ENCODE results near the gene WNT6. TPM values are rescaled to one million over a fixed set of nuclear protein-coding genes. Genes with fewer than 3 reads are reported as not detected.

Gene WNT6
- total RNA-seq, 2 experiments from 2014 or later = not detected

DNA sequence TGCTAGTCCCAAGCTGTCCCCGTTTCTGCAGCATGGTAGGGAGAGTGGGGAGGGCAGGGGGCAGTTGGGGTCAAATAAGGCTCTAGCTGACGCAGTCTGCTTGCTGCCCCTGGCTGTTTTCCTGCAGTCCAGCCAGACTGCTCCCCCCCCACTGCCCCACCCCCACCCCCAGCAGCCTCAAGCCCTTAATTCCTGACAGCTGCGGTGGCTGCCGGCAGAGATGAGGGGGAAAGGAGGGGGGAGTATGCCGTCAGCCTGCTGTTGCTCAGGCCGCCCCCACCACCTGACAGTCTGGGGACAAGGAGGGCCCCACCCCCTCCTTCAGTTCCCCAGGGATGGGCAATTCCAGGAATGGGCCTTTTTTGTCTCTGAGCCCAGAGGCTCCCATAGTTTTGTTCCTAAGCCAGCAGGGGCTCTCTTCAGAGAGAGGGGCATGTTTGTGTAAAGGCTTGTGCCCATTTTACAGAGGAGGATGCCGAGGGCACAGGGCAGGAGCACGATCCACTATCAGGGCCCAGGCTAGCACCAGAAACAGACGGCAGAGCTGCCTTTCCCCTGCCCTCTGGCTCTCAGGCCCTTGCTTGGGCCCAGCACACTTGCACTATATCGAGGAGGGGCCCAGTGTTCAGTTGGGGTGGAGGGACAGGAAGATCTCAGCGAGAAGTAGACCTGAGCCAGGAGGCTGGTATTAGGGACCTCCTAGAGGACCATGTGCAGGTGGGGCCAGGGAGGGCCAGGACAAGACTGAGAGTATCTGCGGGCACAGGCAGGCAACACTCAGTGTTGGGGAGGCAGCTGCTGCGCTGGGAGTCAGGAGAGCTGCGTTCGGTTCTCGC, 19.5 kb downstream of the WNT6 start:
- no peak overlapping the region for H3K27ac Mint-ChIP-seq
- peaks cover 15% of the 10 kb centered on the region for H3K4me1 Mint-ChIP-seq
- DNase-seq (no peak), ATAC-seq (no peak)
- H3K9me3 Mint-ChIP-seq (ENCODE audit: low read depth) = no peaks in the 10 kb centered on the region
- no peaks in the 10 kb centered on the region for H3K36me3 Mint-ChIP-seq
- H3K4me3 Mint-ChIP-seq = no peak overlapping the region
- CTCF ChIA-PET = interaction anchor here (0.6 to 22.1 kb wide), 5 partner anchors 10 to 101 kb away, joined by 3 to 735 read pairs (median 3); no protein-coding TSS in a partner anchor
- H3K27me3 Mint-ChIP-seq = peaks cover 75% of the 10 kb centered on the region

DNA sequence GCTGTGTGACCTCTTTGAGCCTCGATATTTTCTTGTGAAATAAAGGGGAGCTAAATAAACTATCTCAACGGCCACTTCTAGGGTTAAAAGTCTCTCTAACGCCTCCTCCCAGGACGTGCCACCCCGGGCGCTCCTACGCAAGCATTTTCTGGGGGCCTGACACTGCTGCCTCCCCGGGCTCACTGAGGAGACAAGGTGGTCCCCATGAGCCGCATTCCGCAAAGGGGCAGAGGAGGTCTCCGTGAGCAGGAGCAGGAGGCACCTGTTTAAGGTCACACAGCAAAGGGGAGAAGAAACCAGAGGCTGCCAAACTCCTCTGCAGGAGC, 20.1 kb downstream of the WNT6 start:
- CTCF ChIA-PET = interaction anchor here (1.3 to 22.1 kb wide), 3 partner anchors 10 to 32 kb away, joined by 3 to 735 read pairs (median 4); no protein-coding TSS in a partner anchor
- no peak for DNase-seq
- no peak for ATAC-seq
- Mint-ChIP-seq H3K4me1 (peaks cover 15% of the 10 kb centered on the region), H3K36me3 (no peaks in the 10 kb centered on the region), H3K27me3 (peaks cover 75% of the 10 kb centered on the region), H3K9me3 (ENCODE audit: low read depth) (no peaks in the 10 kb centered on the region), H3K4me3 (no peak overlapping the region), H3K27ac (no peak overlapping the region)

DNA sequence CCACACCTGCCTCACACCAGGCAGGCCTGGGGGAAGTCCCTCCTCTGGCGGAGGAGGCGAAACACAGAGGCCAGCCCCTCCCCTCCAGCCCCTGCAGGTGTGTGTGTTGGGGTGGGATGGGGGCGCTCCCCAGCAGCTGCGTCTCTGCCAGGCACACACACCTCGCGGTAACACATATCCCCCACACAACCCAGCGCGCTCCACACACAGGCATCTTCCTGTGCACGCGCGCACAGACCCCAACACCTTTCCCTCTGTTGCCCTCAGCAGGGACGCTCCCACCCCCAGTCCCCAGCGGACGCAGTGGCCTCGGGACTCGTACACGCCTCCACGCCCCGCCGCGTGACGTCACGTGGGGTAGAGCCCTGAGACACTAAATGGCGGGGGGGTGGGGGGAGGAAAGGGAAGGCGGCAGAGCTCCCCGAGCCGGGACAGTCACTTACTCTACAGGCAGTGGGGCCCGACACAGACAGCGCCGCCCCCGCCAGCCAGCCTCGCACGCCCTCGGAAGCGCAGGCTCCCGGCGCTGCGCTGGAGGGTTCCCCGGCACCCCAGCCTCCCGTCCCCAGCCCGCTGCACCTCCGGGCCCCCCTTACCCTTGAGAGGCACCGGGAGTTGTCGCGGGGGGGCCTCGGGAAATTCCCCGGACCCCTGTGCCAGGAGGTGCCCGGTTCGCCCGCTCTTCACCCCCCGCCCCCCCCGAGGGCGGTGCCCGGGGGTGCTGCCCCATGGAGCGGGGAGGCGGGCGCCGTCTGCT, 20.7 kb downstream of the WNT6 start, which contains the start of gene WNT10A:
TSS of gene WNT10A (plus strand) at position 751 of the 757 bp plus-strand sequence. CDS start 144 bp downstream, outside the sequence.
- Mint-ChIP-seq H3K9me3 (ENCODE audit: low read depth) (no peaks in the 10 kb centered on the region), H3K4me3 (peak within 1 kb of the TSS; percentile 38), H3K36me3 (no peaks in the 10 kb centered on the region), H3K4me1 (peaks cover 15% of the 10 kb centered on the region), H3K27me3 (peaks cover 76% of the 10 kb centered on the region), H3K27ac (no peak within 1 kb of the TSS)
- DNase-seq (peak; percentile 52), ATAC-seq (peak; percentile 66)
- CTCF ChIA-PET = interaction anchor here (0.7 to 22.1 kb wide), 4 partner anchors 17 to 286 kb away, joined by 3 to 735 read pairs (median 4); partner anchors contain the start of gene TTLL4

DNA sequence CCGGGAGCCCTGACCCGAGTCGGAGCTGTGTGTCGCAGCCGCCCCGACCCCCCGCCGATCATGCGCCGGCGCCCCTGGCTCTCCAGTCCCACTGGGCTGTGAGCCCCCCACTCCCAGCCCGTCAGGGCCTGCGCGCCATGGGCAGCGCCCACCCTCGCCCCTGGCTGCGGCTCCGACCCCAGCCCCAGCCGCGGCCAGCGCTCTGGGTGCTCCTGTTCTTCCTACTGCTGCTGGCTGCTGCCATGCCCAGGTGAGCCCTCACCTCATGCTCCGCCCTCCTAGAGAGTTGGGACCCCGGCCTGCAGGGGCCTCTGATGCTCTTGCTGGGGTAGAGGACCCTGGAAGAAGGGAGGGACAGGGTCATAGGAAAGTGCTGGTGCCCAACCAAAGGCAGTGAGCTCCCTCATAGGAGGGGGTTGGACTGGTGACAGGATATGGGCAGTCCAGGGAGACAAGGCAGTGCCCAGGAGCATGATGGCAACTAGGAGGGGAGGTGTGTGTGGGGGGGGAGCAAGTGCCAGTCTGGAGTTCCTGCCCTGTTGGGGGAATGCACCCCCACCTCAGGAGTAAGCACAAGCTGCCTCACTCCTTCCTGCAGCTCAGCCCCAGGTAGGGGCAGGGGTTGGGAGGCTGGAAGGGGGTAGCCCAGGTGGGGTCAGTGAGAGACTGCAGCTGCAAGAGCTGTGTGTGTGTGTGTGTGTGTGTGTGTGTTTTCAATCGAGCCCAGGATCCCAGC, 21.4 kb downstream of the WNT6 start:
- Mint-ChIP-seq H3K27ac (no peak overlapping the region), H3K27me3 (peaks cover 74% of the 10 kb centered on the region)

DNA sequence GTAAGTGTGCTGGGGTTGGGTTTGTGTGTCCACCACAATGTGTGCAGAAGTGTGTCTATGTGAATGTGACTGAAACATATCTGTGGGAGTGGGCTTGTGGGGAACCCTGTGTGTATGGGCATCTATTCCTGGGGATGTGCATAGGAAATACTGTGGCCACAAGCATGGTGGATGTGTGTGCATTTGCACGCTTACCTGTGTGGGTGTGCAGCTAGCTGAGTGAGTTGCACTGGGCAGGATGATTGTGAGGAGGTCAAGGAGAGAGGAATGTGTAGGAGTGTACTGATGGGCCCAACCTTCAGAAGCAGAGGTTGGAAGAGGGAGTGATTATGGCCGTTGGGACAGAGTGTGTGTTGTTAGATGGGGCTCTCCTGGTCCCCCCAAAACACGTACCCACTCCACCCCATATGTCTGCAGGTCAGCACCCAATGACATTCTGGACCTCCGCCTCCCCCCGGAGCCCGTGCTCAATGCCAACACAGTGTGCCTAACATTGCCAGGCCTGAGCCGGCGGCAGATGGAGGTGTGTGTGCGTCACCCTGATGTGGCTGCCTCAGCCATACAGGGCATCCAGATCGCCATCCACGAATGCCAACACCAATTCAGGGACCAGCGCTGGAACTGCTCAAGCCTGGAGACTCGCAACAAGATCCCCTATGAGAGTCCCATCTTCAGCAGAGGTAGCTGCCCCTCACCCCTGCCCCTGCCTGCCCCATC, 22.3 kb downstream of the WNT6 start:
- CTCF ChIA-PET = interaction anchor here (0.7 to 22.1 kb wide), 3 partner anchors 10 to 30 kb away, joined by 3 to 735 read pairs (median 3); no protein-coding TSS in a partner anchor
- Mint-ChIP-seq H3K27me3 (peaks cover 67% of the 10 kb centered on the region), H3K36me3 (no peaks in the 10 kb centered on the region), H3K4me1 (peaks cover 15% of the 10 kb centered on the region), H3K27ac (no peak overlapping the region), H3K4me3 (no peak overlapping the region), H3K9me3 (ENCODE audit: low read depth) (no peaks in the 10 kb centered on the region)
- ATAC-seq = no peak
- no peak for DNase-seq

More for the DNA sequence above, 21.4 kb downstream of the WNT6 start:
- Mint-ChIP-seq H3K4me3 (no peak overlapping the region), H3K36me3 (no peaks in the 10 kb centered on the region), H3K9me3 (ENCODE audit: low read depth) (no peaks in the 10 kb centered on the region), H3K4me1 (peaks cover 15% of the 10 kb centered on the region)
- CTCF ChIA-PET = interaction anchor here (0.7 to 22.1 kb wide), 5 partner anchors 16 to 286 kb away, joined by 3 to 735 read pairs (median 3); partner anchors contain the start of gene TTLL4
- no peak for DNase-seq
- no peak for ATAC-seq

DNA sequence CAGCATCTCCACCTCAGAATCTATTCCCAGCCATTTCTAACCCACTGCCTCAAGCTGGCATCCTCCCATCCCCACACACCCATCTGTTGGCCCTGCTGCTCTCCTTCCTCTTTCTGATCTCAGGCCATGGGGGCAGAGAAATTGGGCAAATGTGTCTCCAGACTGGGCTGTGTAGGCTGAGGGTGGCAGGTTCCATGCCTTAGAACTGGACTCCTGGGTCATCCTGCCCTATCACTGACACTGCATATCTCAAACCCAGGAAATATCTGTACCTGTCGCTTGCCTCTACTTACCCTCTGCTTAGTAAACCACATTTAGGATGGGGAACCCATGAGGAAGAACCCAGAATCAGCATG, 22.8 kb downstream of the WNT6 start:
- CTCF ChIA-PET = interaction anchor here (0.7 to 22.1 kb wide), 3 partner anchors 11 to 30 kb away, joined by 3 to 735 read pairs (median 3); no protein-coding TSS in a partner anchor
- Mint-ChIP-seq H3K27me3 (peaks cover 66% of the 10 kb centered on the region), H3K36me3 (no peaks in the 10 kb centered on the region), H3K27ac (no peak overlapping the region), H3K4me1 (peaks cover 15% of the 10 kb centered on the region), H3K4me3 (no peak overlapping the region), H3K9me3 (ENCODE audit: low read depth) (no peaks in the 10 kb centered on the region)
- ATAC-seq = no peak
- no peak for DNase-seq

DNA sequence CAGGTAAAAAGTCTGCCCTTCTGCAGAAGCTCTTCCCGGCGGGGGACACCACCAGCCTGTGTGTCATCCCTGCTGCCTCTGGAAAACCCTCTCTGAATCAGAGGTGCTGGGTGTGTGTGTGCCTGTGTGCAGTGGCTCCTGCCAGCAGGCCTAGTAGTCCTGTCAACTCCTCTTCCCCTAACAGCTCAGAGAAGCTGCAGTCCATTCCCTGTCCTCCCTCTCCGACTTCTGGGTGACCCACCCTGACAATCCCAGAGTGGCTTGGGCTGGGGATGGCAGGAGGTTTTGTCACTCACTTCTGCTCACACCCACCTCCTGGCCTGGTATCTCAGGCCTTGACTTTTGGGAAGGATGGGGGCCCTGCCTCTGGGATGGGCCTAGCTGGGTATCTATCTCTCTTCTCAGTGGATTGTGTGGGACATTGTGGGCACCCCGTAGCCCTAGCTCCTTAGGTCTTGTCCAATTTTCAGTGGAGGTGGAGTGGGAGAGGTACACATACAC, 23.3 kb downstream of the WNT6 start:
- DNase-seq (no peak), ATAC-seq (no peak)
- CTCF ChIA-PET = interaction anchor here (0.7 to 22.1 kb wide), 3 partner anchors 11 to 31 kb away, joined by 3 to 735 read pairs (median 3); no protein-coding TSS in a partner anchor
- Mint-ChIP-seq H3K4me3 (no peak overlapping the region), H3K36me3 (no peaks in the 10 kb centered on the region), H3K27ac (no peak overlapping the region), H3K9me3 (ENCODE audit: low read depth) (no peaks in the 10 kb centered on the region), H3K4me1 (peaks cover 15% of the 10 kb centered on the region), H3K27me3 (peaks cover 69% of the 10 kb centered on the region)

DNA sequence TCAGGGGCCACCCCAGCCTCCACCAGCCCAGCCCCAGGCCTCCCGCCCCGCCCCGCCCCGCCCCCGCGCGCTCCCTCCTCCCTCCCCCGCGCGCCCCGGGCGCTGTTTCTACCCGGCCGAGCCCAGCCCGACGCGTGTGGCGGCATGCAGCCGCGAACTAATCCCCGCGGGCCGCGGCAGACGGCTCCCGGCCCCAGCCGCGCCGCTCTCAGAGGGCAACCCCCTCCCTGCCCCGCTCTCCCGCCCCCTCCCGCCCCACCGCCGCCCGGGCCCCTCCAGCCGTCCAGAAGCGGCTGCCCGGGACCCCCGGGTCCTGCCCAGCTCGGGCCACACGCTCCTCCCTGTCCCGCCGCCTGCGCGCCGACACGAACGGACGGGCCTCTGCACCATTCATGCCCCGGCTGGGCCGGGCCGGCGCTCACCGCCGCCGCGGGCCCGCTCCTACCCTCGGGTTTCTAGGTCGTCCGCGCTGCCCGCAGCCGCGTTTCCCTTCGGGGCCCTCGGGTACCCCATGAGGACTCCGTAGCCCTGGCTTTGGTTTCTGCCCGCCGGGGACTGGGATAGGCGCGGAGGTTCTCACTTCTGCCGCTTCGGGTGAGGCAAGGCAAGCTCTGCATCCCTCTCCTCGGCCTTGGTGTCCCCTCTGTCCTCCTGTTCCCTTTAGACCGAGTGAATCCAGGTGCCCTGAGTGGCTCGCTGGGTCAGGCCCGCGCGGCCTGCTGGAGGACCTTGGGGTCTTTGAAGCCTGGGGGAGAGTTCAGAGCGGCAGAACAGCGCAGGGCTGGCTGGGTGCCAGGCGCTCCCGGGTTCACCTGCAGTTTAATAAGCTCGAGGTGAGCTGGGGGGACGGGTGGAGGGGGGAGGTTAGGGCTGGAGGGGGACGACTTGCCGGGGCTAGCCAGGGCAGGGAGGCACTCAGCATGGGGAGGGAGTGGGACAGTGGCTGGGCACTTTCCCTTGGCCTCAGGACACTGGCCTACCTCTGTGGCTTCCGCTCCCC, 24.2 kb downstream of the WNT6 start:
- Mint-ChIP-seq H3K4me3 (no peak overlapping the region), H3K27ac (no peak overlapping the region), H3K4me1 (peaks cover 15% of the 10 kb centered on the region), H3K9me3 (ENCODE audit: low read depth) (no peaks in the 10 kb centered on the region), H3K27me3 (peaks cover 64% of the 10 kb centered on the region), H3K36me3 (no peaks in the 10 kb centered on the region)
- CTCF ChIA-PET = interaction anchor here (1.1 to 22.1 kb wide), 3 partner anchors 8 to 96 kb away, joined by 3 to 735 read pairs (median 66); no protein-coding TSS in a partner anchor
- DNase-seq = no peak
- peak; percentile 25 for ATAC-seq

DNA sequence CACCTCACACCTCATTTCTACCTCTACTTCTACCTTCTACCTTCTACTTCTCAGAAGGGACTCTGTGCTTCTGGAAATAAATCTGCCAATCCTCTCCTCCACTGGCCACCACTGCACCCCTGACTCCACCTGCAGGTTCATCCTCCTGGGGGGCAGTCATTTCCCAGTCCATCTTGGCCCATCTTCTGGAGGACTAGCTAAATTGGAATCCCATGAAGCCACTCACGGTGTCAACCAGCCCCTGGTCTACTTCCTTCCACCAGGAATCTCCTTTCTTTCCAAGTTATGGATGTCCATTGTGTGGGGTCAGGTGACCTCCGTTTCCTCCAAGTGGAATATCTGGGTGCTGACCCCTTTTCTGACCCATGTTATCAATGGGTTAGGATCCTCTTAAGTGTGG, 24.9 kb downstream of the WNT6 start:
- Mint-ChIP-seq H3K9me3 (ENCODE audit: low read depth) (no peaks in the 10 kb centered on the region), H3K4me3 (no peak overlapping the region), H3K27me3 (peaks cover 66% of the 10 kb centered on the region), H3K4me1 (peaks cover 15% of the 10 kb centered on the region), H3K36me3 (no peaks in the 10 kb centered on the region), H3K27ac (no peak overlapping the region)
- no peak for ATAC-seq
- DNase-seq = no peak
- CTCF ChIA-PET = interaction anchor here (1.1 to 22.1 kb wide), 3 partner anchors 9 to 96 kb away, joined by 3 to 735 read pairs (median 66); no protein-coding TSS in a partner anchor

DNA sequence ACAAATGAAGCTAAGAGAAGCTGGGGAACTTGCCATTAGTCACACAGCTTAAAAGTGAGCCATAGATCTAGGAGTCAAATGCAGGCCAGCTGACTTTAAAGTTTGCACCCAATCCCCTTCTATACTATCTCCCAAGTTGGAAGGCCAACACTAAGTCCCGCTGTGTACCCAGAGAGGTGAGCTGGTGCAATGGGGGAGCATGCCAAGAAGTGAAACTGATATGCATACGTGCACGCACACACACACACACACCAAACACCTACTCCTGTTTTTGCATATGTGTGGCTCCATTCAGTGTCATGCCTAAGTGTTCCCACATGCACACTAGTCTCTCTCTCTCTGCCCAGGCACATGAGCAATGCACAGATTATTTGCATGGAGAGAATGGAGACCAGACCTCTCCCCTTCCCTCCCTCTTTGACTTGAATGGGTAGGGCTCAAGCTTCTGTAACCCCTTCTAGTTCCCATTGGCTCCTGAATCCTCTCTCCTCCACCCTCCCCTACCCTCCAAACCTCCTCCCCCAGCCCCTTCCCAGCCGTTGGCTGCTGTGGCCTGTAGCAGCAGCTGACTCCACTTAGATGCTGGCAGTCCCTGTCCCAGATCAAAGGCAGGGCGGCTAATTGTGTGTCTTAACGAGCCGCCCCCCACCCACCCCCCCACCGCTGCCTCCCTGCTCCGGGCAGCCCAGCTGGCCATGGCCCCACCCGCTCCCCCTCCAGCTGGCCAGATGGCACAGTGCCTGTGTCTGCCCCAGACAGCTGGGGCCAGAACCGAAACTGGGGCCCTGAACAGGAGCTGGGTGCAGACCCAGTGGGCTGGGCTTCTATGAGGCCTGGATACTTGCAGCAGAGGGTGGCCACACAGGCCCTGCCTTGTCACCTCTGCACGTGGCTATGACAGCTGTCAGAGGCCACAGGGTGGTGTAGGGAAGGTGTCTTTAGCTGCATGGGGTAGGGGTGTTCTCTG, 26.7 kb downstream of the WNT6 start:
- H3K36me3 Mint-ChIP-seq = no peaks in the 10 kb centered on the region
- peaks cover 5% of the 10 kb centered on the region for H3K4me1 Mint-ChIP-seq
- H3K27me3 Mint-ChIP-seq = peaks cover 65% of the 10 kb centered on the region
- H3K4me3 Mint-ChIP-seq = no peak overlapping the region
- ATAC-seq (no peak), DNase-seq (no peak)
- no peaks in the 10 kb centered on the region for H3K9me3 Mint-ChIP-seq (ENCODE audit: low read depth)
- CTCF ChIA-PET = interaction anchor here (6.1 to 22.1 kb wide), 2 partner anchors 10 to 11 kb away, joined by 66 to 735 read pairs; no protein-coding TSS in a partner anchor
- H3K27ac Mint-ChIP-seq = no peak overlapping the region

Data from activated CD8-positive, alpha-beta memory T cell treated with anti-CD3 and anti-CD28 coated beads, Interleukin-2, amount 10 ng/mL, durations not matched to agents 7 days and 5 days (primary cell).